Astrocyte (in vitro differentiated cells and primary cell): ENCODE data around the gene WDPCP. TPM values are rescaled to one million over a fixed set of nuclear protein-coding genes. Genes with fewer than 3 reads are reported as not detected.

ENCODE experiments used
- DNase-seq: peaks from one replicate; pipeline ENCODE4 v3.0.0-alpha.2; 2010; ENCODE audit warnings: low read depth
- FAIRE-seq: peaks from 2 replicates; lab custom pipeline; 2011; peaks lifted over from hg19 to GRCh38; lab: Jason Lieb, UNC
- H2AFZ ChIP-seq: 2 replicates; pipeline ENCODE4 v1.6.0; 2012; ENCODE audit warnings: low read depth, low read length, inconsistent platforms
- H3K27ac ChIP-seq: 2 replicates; pipeline ENCODE4 v1.5.1; 2011; ENCODE audit warnings: low read depth, low read length, inconsistent platforms
- H3K27me3 ChIP-seq: 2 replicates; pipeline ENCODE4 v1.6.0; 2011; ENCODE audit warnings: low read length, inconsistent platforms; ENCODE audit not compliant: insufficient read depth
- H3K36me3 ChIP-seq: 2 replicates; pipeline ENCODE4 v1.5.1; 2011; ENCODE audit warnings: low read length, inconsistent platforms; ENCODE audit not compliant: insufficient read depth
- H3K4me1 ChIP-seq: 2 replicates; pipeline ENCODE4 v1.5.1; 2011; ENCODE audit warnings: low read length, inconsistent platforms; ENCODE audit not compliant: insufficient read depth
- H3K4me2 ChIP-seq: 2 replicates; pipeline ENCODE4 v1.6.0; 2012; ENCODE audit warnings: low read length, inconsistent platforms
- H3K4me3 ChIP-seq: 2 replicates; pipeline ENCODE4 v1.5.1; 2011; ENCODE audit warnings: low read depth, mild to moderate bottlenecking, low read length, inconsistent platforms; ENCODE audit not compliant: insufficient read depth
- H3K79me2 ChIP-seq: 2 replicates; pipeline ENCODE4 v1.6.0; 2012; ENCODE audit warnings: mild to moderate bottlenecking, low read length, inconsistent platforms; ENCODE audit not compliant: insufficient read depth
- H3K9ac ChIP-seq: 2 replicates; pipeline ENCODE4 v1.6.0; 2012; ENCODE audit warnings: mild to moderate bottlenecking, low read length, inconsistent platforms
- H3K9me3 ChIP-seq: 2 replicates; pipeline ENCODE4 v1.5.1; 2012; ENCODE audit warnings: low read depth, mild to moderate bottlenecking, low read length, inconsistent platforms; ENCODE audit not compliant: insufficient read depth
- H4K20me1 ChIP-seq: 2 replicates; pipeline ENCODE4 v1.6.0; 2012; ENCODE audit warnings: low read length, inconsistent platforms; ENCODE audit not compliant: insufficient read depth
- H3K27ac Mint-ChIP-seq: one replicate; pipeline ENCODE4 v1.8.0; 2021; ENCODE audit warnings: mild to moderate bottlenecking, mixed read lengths; ENCODE audit not compliant: unreplicated experiment
- H3K27me3 Mint-ChIP-seq: one replicate; pipeline ENCODE4 v1.8.0; 2021; ENCODE audit warnings: low read depth, mixed read lengths; ENCODE audit not compliant: unreplicated experiment
- H3K36me3 Mint-ChIP-seq: one replicate; pipeline ENCODE4 v1.8.0; 2021; ENCODE audit warnings: low read depth, mixed read lengths; ENCODE audit not compliant: unreplicated experiment
- H3K4me1 Mint-ChIP-seq: one replicate; pipeline ENCODE4 v1.8.0; 2021; ENCODE audit warnings: low read depth, mixed read lengths; ENCODE audit not compliant: unreplicated experiment
- H3K4me3 Mint-ChIP-seq: one replicate; pipeline ENCODE4 v1.8.0; 2021; ENCODE audit warnings: mild to moderate bottlenecking, moderate library complexity, mixed read lengths; ENCODE audit not compliant: unreplicated experiment
- H3K9me3 Mint-ChIP-seq: one replicate; pipeline ENCODE4 v1.8.0; 2021; ENCODE audit warnings: mild to moderate bottlenecking, mixed read lengths; ENCODE audit not compliant: unreplicated experiment
- EZH2 ChIP-seq: IDR thresholded peaks from 2 replicates; pipeline ENCODE4 v1.6.1; 2012; ENCODE audit warnings: mild to moderate bottlenecking, low read length, inconsistent platforms; ENCODE audit not compliant: insufficient read depth
- total RNA-seq: library from RNA; stranded (reverse); gene quantifications from 2 replicates; pipeline ENCODE4 v1.2.1, GENCODE V29; 2021
- TF ChIP-seq, protein P1 (sequence below): IDR thresholded peaks from 2 replicates; pipeline ENCODE4 v1.5.1; 2011; ENCODE audit warnings: low read depth, mild to moderate bottlenecking, inconsistent platforms, low read length, moderate library complexity; ENCODE audit not compliant: insufficient read depth

WDPCP gene
- total RNA-seq, 1 donor from 2014 or later, result 15.1 TPM

DNA sequence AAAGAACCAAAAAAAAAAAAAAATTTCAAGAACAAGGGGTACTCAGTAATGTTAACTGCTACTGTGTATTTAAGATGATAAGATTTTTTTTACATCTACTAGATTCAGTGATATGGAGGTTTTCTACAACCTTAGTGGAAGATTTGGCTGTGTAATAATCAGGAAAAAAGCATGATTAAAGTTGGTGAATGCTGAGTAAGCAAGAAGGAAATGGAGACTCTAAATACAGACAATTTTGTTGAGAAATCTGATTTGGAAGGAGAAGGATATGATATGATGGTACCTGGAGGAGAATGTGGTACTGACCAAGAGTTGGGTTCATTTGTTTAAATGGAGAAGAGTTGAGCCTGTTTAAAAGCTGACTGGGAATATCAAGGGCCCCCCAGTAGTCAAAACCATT lies 125.1 kb downstream of the WDPCP start:
- Histone ChIP-seq H3K9ac (no peak overlapping the region), H3K27ac (no peak overlapping the region), H4K20me1 (no peaks in the 10 kb centered on the region), H3K9me3 (no peaks in the 10 kb centered on the region), H2AFZ (no peak overlapping the region), H3K79me2 (no peaks in the 10 kb centered on the region), H3K27me3 (no peaks in the 10 kb centered on the region), H3K4me1 (no peaks in the 10 kb centered on the region), H3K4me2 (no peak overlapping the region), H3K36me3 (no peaks in the 10 kb centered on the region), H3K4me3 (no peak overlapping the region)
- DNase-seq (no peak), FAIRE-seq (no peak)
- H3K4me3 Mint-ChIP-seq, result no peak overlapping the region
- H3K27me3 Mint-ChIP-seq, result no peaks in the 10 kb centered on the region
- H3K4me1 Mint-ChIP-seq, result peaks cover 2% of the 10 kb centered on the region
- peaks cover 6% of the 10 kb centered on the region for H3K9me3 Mint-ChIP-seq
- no peak for TF ChIP-seq EZH2
- TF ChIP-seq, protein P1, sequence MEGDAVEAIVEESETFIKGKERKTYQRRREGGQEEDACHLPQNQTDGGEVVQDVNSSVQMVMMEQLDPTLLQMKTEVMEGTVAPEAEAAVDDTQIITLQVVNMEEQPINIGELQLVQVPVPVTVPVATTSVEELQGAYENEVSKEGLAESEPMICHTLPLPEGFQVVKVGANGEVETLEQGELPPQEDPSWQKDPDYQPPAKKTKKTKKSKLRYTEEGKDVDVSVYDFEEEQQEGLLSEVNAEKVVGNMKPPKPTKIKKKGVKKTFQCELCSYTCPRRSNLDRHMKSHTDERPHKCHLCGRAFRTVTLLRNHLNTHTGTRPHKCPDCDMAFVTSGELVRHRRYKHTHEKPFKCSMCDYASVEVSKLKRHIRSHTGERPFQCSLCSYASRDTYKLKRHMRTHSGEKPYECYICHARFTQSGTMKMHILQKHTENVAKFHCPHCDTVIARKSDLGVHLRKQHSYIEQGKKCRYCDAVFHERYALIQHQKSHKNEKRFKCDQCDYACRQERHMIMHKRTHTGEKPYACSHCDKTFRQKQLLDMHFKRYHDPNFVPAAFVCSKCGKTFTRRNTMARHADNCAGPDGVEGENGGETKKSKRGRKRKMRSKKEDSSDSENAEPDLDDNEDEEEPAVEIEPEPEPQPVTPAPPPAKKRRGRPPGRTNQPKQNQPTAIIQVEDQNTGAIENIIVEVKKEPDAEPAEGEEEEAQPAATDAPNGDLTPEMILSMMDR, result no peak
- peaks cover 12% of the 10 kb centered on the region for H3K36me3 Mint-ChIP-seq
- H3K27ac Mint-ChIP-seq, result no peak overlapping the region

DNA sequence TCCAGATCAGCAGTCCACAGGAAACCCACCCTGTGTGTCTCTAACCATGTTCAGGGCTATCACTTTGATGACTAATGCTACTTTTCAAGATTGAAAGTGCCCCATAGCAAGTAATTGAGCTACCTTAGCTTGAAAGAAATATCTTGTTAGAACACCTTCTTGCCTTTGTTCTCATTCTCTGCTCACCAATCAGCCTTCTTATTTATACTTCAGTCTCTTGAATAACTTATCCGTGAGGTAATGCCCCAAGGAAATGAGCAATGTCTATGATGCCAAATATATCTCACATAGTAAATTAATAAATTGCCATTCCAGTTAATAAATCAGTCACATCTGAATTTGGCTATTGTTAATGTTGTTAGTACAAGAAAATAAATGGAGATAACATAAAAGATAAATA lies 141.6 kb downstream of the WDPCP start:
- Histone ChIP-seq H3K36me3 (no peaks in the 10 kb centered on the region), H3K4me1 (no peaks in the 10 kb centered on the region), H3K9me3 (no peaks in the 10 kb centered on the region), H4K20me1 (no peaks in the 10 kb centered on the region), H3K27me3 (no peaks in the 10 kb centered on the region), H3K4me2 (no peak overlapping the region), H2AFZ (no peak overlapping the region), H3K79me2 (no peaks in the 10 kb centered on the region), H3K27ac (no peak overlapping the region), H3K9ac (no peak overlapping the region), H3K4me3 (no peak overlapping the region)
- peaks cover 4% of the 10 kb centered on the region for H3K36me3 Mint-ChIP-seq
- no peak overlapping the region for H3K27ac Mint-ChIP-seq
- TF ChIP-seq EZH2, result no peak
- TF ChIP-seq, protein P1, result no peak
- H3K9me3 Mint-ChIP-seq, result no peaks in the 10 kb centered on the region
- no peak for DNase-seq
- FAIRE-seq, result no peak
- H3K4me3 Mint-ChIP-seq, result no peak overlapping the region
- H3K4me1 Mint-ChIP-seq, result no peaks in the 10 kb centered on the region
- no peaks in the 10 kb centered on the region for H3K27me3 Mint-ChIP-seq

DNA sequence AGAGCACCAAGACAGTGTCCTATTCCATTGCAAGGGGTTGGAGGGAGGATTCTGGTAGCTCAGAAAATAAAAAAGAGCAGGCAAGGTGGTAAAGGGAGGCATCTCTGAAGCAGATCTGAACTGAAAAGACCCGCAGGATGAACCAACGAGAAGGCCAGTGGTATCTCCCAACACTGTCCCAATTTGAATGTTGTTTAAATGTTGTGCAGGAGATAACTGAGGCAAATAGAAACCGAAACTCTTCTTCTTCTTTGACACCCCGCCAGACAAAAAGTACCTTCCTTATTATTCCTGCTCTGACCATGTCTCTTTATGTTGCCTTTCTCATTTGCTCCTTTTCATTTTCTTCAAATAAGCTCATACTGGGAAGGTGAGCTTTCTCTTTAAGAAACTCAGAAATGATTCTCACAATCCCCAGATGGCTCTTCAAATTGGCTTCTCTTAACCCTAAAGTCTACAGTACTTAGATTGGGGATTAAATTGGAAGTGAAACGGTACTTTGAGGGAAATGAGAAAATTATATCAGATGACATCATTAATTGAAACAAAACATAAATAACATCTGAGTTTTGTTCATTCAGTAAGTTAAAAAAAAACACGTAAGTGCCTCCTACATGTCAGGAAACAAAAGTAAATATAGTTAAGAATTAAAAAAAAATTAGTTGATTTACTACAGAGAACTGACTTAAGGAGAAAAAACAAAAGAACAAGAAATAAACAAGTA lies 143.6 kb downstream of the WDPCP start:
- H3K27me3 Mint-ChIP-seq, result no peaks in the 10 kb centered on the region
- no peak for FAIRE-seq
- peaks cover 10% of the 10 kb centered on the region for H3K4me1 Mint-ChIP-seq

More for the DNA sequence above, 143.6 kb downstream of the WDPCP start:
- H3K27me3 ChIP-seq, result no peaks in the 10 kb centered on the region
- H3K4me3 Mint-ChIP-seq, result no peak overlapping the region
- H3K27ac ChIP-seq, result no peak overlapping the region
- H3K4me1 ChIP-seq, result no peaks in the 10 kb centered on the region
- no peak overlapping the region for H3K9ac ChIP-seq
- no peak overlapping the region for H3K4me2 ChIP-seq
- no peak overlapping the region for H3K4me3 ChIP-seq
- no peaks in the 10 kb centered on the region for H3K9me3 Mint-ChIP-seq
- H3K79me2 ChIP-seq, result no peaks in the 10 kb centered on the region
- H3K36me3 ChIP-seq, result no peaks in the 10 kb centered on the region
- H3K27ac Mint-ChIP-seq, result no peak overlapping the region
- DNase-seq, result no peak
- H3K36me3 Mint-ChIP-seq, result peaks cover 4% of the 10 kb centered on the region
- H2AFZ ChIP-seq, result no peak overlapping the region
- H4K20me1 ChIP-seq, result no peaks in the 10 kb centered on the region
- H3K9me3 ChIP-seq, result no peaks in the 10 kb centered on the region
- no peak for TF ChIP-seq EZH2
- TF ChIP-seq, protein P1, result no peak
